Activated naive CD8-positive, alpha-beta T cell (primary cell): ENCODE measurements around the gene SERTAD3.

ENCODE experiments used
- H3K27ac Mint-ChIP-seq: one replicate; pipeline ENCODE4 v1.8.0; 2021; ENCODE audit warnings: mixed read lengths
- H3K27me3 Mint-ChIP-seq: one replicate; pipeline ENCODE4 v1.8.0; 2021; ENCODE audit warnings: mixed read lengths
- H3K36me3 Mint-ChIP-seq: one replicate; pipeline ENCODE4 v1.8.0; 2021; ENCODE audit warnings: mixed read lengths
- H3K4me1 Mint-ChIP-seq: one replicate; pipeline ENCODE4 v1.8.0; 2021; ENCODE audit warnings: low read depth, mixed read lengths
- H3K4me3 Mint-ChIP-seq: one replicate; pipeline ENCODE4 v1.8.0; 2021; ENCODE audit warnings: mild to moderate bottlenecking, mixed read lengths
- H3K9me3 Mint-ChIP-seq: one replicate; pipeline ENCODE4 v1.8.0; 2021; ENCODE audit warnings: low read depth, mixed read lengths

SERTAD3 gene

GRCh38 chr19:40423938-40424337 lies 20.2 kb downstream of the SERTAD3 start:
- H3K4me1 Mint-ChIP-seq, result peaks cover 28% of the 10 kb centered on the region
- H3K36me3 Mint-ChIP-seq, result peaks cover 5% of the 10 kb centered on the region
- H3K27me3 Mint-ChIP-seq, result no peaks in the 10 kb centered on the region
- H3K9me3 Mint-ChIP-seq, result no peaks in the 10 kb centered on the region
- H3K4me3 Mint-ChIP-seq, result peak overlapping the region; percentile 99
- peak overlapping the region; percentile 81 for H3K27ac Mint-ChIP-seq

DNA sequence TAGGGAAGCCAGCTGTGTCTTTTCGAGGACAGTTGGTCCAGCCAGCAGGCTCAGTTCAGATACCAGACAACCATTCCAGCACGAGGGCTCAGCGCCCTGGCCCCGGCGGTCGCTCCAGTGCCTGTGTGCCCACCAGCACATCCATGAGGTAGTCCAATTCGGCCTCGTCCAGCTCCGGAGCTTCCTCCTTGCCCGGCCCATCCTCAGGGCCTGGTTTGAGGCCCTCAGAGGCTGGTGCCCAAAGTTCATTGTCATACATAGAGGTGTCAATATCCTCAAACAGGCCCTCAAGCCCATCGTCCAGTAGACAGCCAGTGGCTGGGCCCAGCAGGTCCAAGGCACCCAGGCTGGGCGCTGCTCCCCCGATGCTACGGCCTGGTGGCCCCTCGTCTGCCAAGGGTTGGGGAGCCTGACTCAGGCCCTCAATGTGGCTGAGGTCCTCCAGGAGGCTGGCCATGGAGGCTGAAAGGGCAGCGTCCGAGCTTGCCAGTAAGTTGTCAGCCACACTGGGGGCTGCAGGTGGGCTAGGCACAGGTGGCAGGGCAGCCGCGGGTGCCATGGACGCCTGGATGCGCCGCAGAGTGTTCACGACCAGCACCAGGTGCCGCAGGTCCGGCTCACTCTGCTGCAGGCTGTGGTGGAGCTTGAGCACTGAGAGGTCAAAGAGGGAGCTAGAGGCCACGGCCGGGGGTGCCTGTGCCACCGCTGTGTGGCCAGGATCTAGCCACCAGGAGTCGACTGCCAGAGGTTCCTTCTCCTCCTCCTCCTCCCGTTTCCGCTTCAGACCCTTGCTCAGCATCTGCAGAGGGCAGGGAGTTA lies 21.2 kb downstream of the SERTAD3 start:
- Mint-ChIP-seq H3K4me1 (peaks cover 28% of the 10 kb centered on the region), H3K4me3 (peak overlapping the region; percentile 85), H3K27me3 (no peaks in the 10 kb centered on the region), H3K9me3 (no peaks in the 10 kb centered on the region), H3K27ac (no peak overlapping the region), H3K36me3 (peaks cover 5% of the 10 kb centered on the region)

GRCh38 chr19:40421993-40422747 lies 22.0 kb downstream of the SERTAD3 start:
- peak overlapping the region; percentile 85 for H3K4me3 Mint-ChIP-seq
- H3K27me3 Mint-ChIP-seq, result no peaks in the 10 kb centered on the region
- peaks cover 30% of the 10 kb centered on the region for H3K4me1 Mint-ChIP-seq
- H3K36me3 Mint-ChIP-seq, result peaks cover 5% of the 10 kb centered on the region
- H3K9me3 Mint-ChIP-seq, result no peaks in the 10 kb centered on the region
- H3K27ac Mint-ChIP-seq, result peak overlapping the region; percentile 94

- H3K36me3 Mint-ChIP-seq, result peaks cover 5% of the 10 kb centered on the region
- H3K27ac Mint-ChIP-seq, result peak overlapping the region; percentile 94
- no peaks in the 10 kb centered on the region for H3K9me3 Mint-ChIP-seq
- H3K4me1 Mint-ChIP-seq, result peaks cover 30% of the 10 kb centered on the region
- no peaks in the 10 kb centered on the region for H3K27me3 Mint-ChIP-seq
- H3K4me3 Mint-ChIP-seq, result peak overlapping the region; percentile 85
These were observed 23.1 kb downstream of the SERTAD3 start for GRCh38 chr19:40420766-40421765.

DNA sequence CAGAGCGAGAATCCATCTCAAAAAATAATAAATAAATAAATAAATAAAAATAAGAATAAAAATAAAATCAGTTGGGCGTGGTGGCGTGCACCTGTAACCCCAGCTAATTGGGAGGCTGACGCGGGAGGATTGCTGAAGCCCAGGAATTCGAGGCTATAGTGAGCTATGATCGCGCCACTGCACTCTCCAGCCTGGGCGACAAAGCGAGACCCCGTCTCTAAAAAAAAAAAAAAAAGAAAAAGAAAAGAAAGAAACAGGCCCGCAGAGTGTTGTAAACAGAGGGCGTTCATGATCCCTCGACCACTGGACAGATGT lies 23.7 kb downstream of the SERTAD3 start:
- H3K4me3 Mint-ChIP-seq, result peak overlapping the region; percentile 85
- H3K4me1 Mint-ChIP-seq, result peaks cover 28% of the 10 kb centered on the region
- no peaks in the 10 kb centered on the region for H3K27me3 Mint-ChIP-seq
- H3K9me3 Mint-ChIP-seq, result no peaks in the 10 kb centered on the region
- peak overlapping the region; percentile 83 for H3K27ac Mint-ChIP-seq
- H3K36me3 Mint-ChIP-seq, result peaks cover 5% of the 10 kb centered on the region

DNA sequence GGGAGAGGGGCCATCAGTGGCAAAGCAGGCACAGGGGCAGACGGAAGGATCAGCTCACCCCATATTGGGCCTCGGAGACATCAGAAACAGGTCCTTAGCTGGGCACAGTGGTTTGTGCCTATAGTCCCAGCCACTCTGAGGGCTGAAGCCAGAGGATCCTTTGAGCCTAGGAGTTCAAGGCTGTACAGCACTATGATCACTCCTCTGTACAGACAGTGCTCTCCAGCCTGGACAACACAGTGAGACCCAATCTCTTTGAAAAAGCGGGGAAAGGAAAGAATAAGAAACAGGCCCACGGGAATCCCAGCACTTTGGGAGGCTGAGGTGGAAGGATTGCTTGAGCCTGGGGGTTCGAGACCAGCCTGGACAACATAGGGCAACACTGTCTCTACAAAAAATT lies 24.4 kb downstream of the SERTAD3 start:
- Mint-ChIP-seq H3K4me1 (peaks cover 27% of the 10 kb centered on the region), H3K27ac (no peak overlapping the region), H3K27me3 (no peaks in the 10 kb centered on the region), H3K4me3 (peak overlapping the region; percentile 68), H3K9me3 (no peaks in the 10 kb centered on the region), H3K36me3 (peaks cover 4% of the 10 kb centered on the region)

- no peaks in the 10 kb centered on the region for H3K9me3 Mint-ChIP-seq
- H3K4me3 Mint-ChIP-seq, result no peak overlapping the region
- no peak overlapping the region for H3K27ac Mint-ChIP-seq
- H3K4me1 Mint-ChIP-seq, result peaks cover 22% of the 10 kb centered on the region
- no peaks in the 10 kb centered on the region for H3K27me3 Mint-ChIP-seq
- H3K36me3 Mint-ChIP-seq, result no peaks in the 10 kb centered on the region
These were observed 25.0 kb downstream of the SERTAD3 start for GRCh38 chr19:40419066-40419612.

DNA sequence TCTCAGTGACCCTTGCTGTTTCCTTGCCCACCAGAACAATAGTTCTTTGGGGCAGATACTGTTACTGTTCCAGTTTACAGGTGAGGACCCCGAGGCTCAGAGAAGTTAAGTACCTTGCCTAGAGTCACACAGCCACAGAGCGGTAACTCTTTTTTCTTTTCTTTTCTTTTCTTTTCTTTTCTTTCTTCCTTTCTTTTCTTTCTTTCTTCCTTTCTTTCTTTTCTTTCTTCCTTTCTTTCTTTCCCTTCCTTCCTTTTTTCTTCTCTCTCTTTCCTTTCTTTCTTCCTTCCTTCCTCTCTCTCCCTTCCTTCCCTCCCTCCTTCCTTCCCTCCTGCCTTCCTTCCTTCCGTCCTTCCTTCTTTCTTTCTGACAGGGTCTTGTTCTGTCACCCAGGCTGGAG lies 26.1 kb downstream of the SERTAD3 start:
- Mint-ChIP-seq H3K27me3 (no peaks in the 10 kb centered on the region), H3K4me1 (peaks cover 20% of the 10 kb centered on the region), H3K36me3 (no peaks in the 10 kb centered on the region), H3K27ac (no peak overlapping the region), H3K9me3 (no peaks in the 10 kb centered on the region), H3K4me3 (no peak overlapping the region)

GRCh38 chr19:40417643-40417981 lies 26.5 kb downstream of the SERTAD3 start:
- no peak overlapping the region for H3K27ac Mint-ChIP-seq
- no peak overlapping the region for H3K4me3 Mint-ChIP-seq
- no peaks in the 10 kb centered on the region for H3K36me3 Mint-ChIP-seq
- H3K27me3 Mint-ChIP-seq, result no peaks in the 10 kb centered on the region
- no peaks in the 10 kb centered on the region for H3K9me3 Mint-ChIP-seq
- H3K4me1 Mint-ChIP-seq, result peaks cover 20% of the 10 kb centered on the region

DNA sequence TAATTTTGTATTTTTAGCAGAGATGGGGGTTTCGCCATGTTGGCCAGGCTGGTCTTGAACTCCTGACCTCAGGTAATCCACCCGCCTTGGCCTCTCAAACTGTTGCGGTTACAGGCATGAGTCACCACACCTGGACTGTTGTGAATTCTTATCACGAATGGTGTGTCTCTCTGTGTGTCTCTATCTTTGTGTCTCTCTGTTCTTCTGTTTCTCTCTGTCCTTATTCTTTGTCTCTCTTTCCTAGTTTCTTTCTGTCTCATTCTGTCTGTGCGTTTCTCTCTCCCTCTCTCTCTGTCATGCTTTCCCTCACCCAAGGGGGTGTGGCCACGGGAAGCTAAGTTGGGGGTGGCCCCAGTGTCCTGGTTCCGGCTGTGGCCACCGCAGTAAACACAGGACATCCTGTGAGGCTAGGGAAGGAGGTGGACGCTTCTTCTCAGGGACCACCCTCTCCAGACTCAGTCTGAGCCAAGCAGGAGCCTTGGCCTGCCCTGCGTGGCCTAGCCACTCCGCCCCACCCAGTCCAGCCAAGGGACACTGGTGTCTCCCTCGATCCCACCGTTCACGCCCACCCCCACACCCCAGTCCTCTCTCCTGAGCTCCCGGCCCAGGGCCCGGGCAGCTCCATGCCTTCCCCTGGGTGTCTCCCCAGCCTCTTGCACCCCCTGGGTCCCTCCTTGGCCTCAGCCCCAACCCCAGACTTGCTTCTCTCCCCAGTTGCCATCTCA lies 27.1 kb downstream of the SERTAD3 start:
- no peak overlapping the region for H3K27ac Mint-ChIP-seq
- H3K9me3 Mint-ChIP-seq, result no peaks in the 10 kb centered on the region
- H3K4me1 Mint-ChIP-seq, result peaks cover 15% of the 10 kb centered on the region
- no peaks in the 10 kb centered on the region for H3K27me3 Mint-ChIP-seq
- H3K36me3 Mint-ChIP-seq, result no peaks in the 10 kb centered on the region
- no peak overlapping the region for H3K4me3 Mint-ChIP-seq

- Mint-ChIP-seq H3K4me3 (no peak overlapping the region), H3K4me1 (peaks cover 8% of the 10 kb centered on the region), H3K27ac (peak overlapping the region; percentile 16), H3K36me3 (no peaks in the 10 kb centered on the region), H3K27me3 (no peaks in the 10 kb centered on the region), H3K9me3 (no peaks in the 10 kb centered on the region)
These were observed 28.4 kb downstream of the SERTAD3 start for GRCh38 chr19:40415768-40416167.

- H3K9me3 Mint-ChIP-seq, result no peaks in the 10 kb centered on the region
- no peaks in the 10 kb centered on the region for H3K36me3 Mint-ChIP-seq
- no peak overlapping the region for H3K27ac Mint-ChIP-seq
These were observed 29.3 kb downstream of the SERTAD3 start for GRCh38 chr19:40414542-40415535.

DNA sequence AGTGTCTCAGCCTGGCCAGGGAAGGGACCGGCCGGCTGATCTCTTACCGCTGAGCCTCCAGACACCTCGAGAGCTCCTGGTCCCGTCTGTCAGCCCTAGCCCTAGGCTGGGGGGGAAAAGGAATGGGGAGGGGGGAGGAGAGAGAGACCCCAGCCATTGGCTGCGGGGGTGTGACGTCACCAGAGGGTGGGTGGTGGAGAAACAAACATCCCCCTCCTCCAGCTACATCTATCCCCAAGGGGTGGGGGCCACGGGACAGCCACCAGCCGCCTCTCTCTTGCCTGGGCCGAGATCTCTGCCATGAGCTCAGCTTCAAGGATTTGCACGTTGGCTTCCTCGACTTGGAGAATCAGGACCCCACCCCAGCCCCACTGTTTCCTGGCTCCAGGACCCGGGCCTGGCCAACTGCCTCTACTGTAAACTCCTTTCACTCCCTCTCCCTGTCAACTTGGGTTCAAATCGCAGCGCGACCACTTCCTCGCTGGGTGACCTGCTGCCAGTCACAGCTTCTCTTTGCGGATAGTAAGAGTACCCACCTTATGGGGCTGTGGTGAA lies 30.8 kb downstream of the SERTAD3 start, which contains the start of gene PRX:
PRX (minus strand) TSS at position 88 of the 555 bp plus-strand sequence. CDS start 5,446 bp downstream, outside the sequence.
- H3K27me3 Mint-ChIP-seq, result no peaks in the 10 kb centered on the region
- H3K4me1 Mint-ChIP-seq, result peaks cover 5% of the 10 kb centered on the region
- H3K27ac Mint-ChIP-seq, result no peak within 1 kb of the TSS
- H3K4me3 Mint-ChIP-seq, result no peak within 1 kb of the TSS
- no peaks in the 10 kb centered on the region for H3K36me3 Mint-ChIP-seq
- H3K9me3 Mint-ChIP-seq, result no peaks in the 10 kb centered on the region

More at GRCh38 chr19:40414542-40415535, 29.3 kb downstream of the SERTAD3 start:
- H3K4me3 Mint-ChIP-seq, result no peak overlapping the region
- no peaks in the 10 kb centered on the region for H3K27me3 Mint-ChIP-seq
- H3K4me1 Mint-ChIP-seq, result peaks cover 6% of the 10 kb centered on the region
